GM19099 (cell line): ENCODE results near the gene ZNF804B.

Experiments
- POLR2A ChIP-seq: IDR thresholded peaks from 3 replicates; pipeline ENCODE4 v1.6.1; 2011; ENCODE audit warnings: low read depth; ENCODE audit not compliant: insufficient read length; ENCODE audit errors: extremely low read depth

The ZNF804B gene

GRCh38 chr7:89339748-89340147 is 580.2 kb downstream of the ZNF804B start:
- TF ChIP-seq POLR2A, result no peak

GRCh38 chr7:89357121-89357520 is 597.6 kb downstream of the ZNF804B start:
- TF ChIP-seq POLR2A, result no peak

DNA sequence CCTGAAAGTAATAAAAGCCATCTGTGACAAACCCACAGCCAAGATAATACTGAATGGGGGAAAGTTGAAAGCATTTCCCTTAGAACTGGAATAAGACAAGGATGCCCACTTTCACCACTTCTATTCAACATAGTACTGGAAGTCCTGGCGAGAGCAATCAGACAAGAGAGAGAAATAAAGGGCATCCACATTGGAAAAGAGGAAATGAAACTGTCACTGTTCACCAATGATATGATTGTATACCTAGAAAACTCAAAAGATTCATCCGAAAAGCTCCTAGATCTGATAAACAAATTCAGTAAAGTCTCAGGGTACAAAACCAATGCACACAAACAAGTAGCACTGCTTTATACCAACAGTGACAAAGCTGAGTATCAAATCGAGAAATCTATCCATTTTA is 617.7 kb downstream of the ZNF804B start:
- TF ChIP-seq POLR2A, result no peak

DNA sequence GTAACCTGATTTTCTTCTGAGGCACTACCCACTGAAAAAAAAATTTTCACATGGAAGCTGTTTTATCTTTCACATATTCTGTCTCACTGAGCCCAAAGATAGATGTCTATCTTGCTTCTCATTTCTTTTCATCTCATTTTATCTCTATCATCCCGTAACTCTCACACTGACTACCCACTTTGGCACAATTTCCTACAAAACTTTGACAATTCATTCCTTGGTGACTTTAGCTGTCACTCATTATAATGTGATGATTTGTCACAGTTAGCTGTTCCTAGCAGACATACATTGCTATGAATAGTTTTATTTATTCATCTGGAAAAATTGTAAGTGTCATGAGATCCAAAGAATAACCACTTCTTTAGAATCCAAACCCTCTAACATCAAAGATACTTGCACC is 625.9 kb downstream of the ZNF804B start:
- no peak for TF ChIP-seq POLR2A
